Measurements from ENCODE around the gene ETV5. TPM values are rescaled to one million over a fixed set of nuclear protein-coding genes. Genes with fewer than 3 reads are reported as not detected.

ETV5 gene
- total and polyA plus RNA-seq, 10 of the 15 experiments (the other 5 are each of a cell fraction or from before 2014, with no cell fraction given) = 5.0 to 18.4 (median 7.4) TPM

- ChIA-PET POLR2A (no interaction called here), RAD21 (ENCODE audit: unreplicated experiment) (no interaction called here), CTCF (interaction anchor here (1.4 kb wide), 1 partner anchor 21 kb away, joined by 4 read pairs; no protein-coding TSS in a partner anchor), SMC1A (ENCODE audit: uncharacterized antibody, unreplicated experiment) (no interaction called here)
- 58% methylated on average over 5 of the region's 5 CpGs for WGBS (ENCODE audit: insufficient coverage, insufficient replicate concordance, low lambda C conversion rate, missing lambda C conversion rate)
- H3K4me3 ChIP-seq = no peak overlapping the region
- no peaks in the 10 kb centered on the region for H4K20me1 ChIP-seq (ENCODE audit: control insufficient read depth, insufficient read depth)
- no peaks in the 10 kb centered on the region for H3K36me3 ChIP-seq (ENCODE audit: control insufficient read depth in 2 of 2, insufficient read depth in 2 of 2, low read length in 1 of 2)
- H3K9ac ChIP-seq (ENCODE audit: control insufficient read depth, insufficient read depth, low read length) = no peak overlapping the region
- FAIRE-seq (no peak), DNase-seq (ENCODE audit: low read depth, low spot score) (no peak), ATAC-seq (no peak)
- BruUV-seq (replicated peaks) = no TSS peak
- H2AFZ ChIP-seq (ENCODE audit: control insufficient read depth, low read depth, low read length) = no peak overlapping the region
- no peak overlapping the region for H3K4me2 ChIP-seq (ENCODE audit: control insufficient read depth, insufficient read depth)
- H3K27me3 ChIP-seq (replicated peaks in 1 of 2; ENCODE audit: control insufficient read depth in 2 of 2, insufficient read depth in 2 of 2, low read length in 1 of 2) = no peaks in the 10 kb centered on the region
- no peaks in the 10 kb centered on the region for H3K9me3 ChIP-seq (replicated peaks; ENCODE audit: control insufficient read depth, insufficient read depth, low read length)
- H3K27ac ChIP-seq (ENCODE audit: control insufficient read depth, insufficient read depth) = no peak overlapping the region
- intact Hi-C loops (cut with micrococcal nuclease; ENCODE audit: unreplicated experiment) = no loop called here
- H3K79me2 ChIP-seq (ENCODE audit: control insufficient read depth, insufficient read depth, low read length) = no peaks in the 10 kb centered on the region
- in situ Hi-C loops (cut with MboI) = no loop called here
- no peaks in the 10 kb centered on the region for H3K4me1 ChIP-seq (ENCODE audit: control insufficient read depth, insufficient read depth, low read length)
- TF ChIP-seq EED (IDR thresholded peaks at IDR 0.05; ENCODE audit: low read depth) = no peak
- no peak for TF ChIP-seq ESRRA (IDR thresholded peaks at IDR 0.05; ENCODE audit: low read length)
- TF ChIP-seq RUNX3 (IDR thresholded peaks at IDR 0.05; ENCODE audit: low read length) = no peak
- no peak for TF ChIP-seq SIN3A (IDR thresholded peaks at IDR 0.05; ENCODE audit: low read depth, low read length)
- TF ChIP-seq CHD2 (IDR thresholded peaks at IDR 0.05; ENCODE audit: borderline replicate concordance, low read depth, low read length) = no peak
Measured at GRCh38 chr3:186124592-186124991, 15.7 kb upstream of the ETV5 start.

- Histone ChIP-seq H3K27me3 (replicated peaks in 1 of 2; ENCODE audit: control insufficient read depth in 2 of 2, insufficient read depth in 2 of 2, low read length in 1 of 2) (peaks cover 0 to 2% of the 10 kb centered on the region in 2 experiments; a peak in 1 of 4 replicates), H2AFZ (ENCODE audit: control insufficient read depth, low read depth, low read length) (no peak overlapping the region), H3K4me3 (no peak overlapping the region), H3K9ac (ENCODE audit: control insufficient read depth, insufficient read depth, low read length) (no peak overlapping the region), H3K27ac (ENCODE audit: control insufficient read depth, insufficient read depth) (no peak overlapping the region), H3K4me2 (ENCODE audit: control insufficient read depth, insufficient read depth) (no peak overlapping the region), H3K36me3 (ENCODE audit: control insufficient read depth in 2 of 2, insufficient read depth in 2 of 2, low read length in 1 of 2) (no peaks in the 10 kb centered on the region), H3K9me3 (replicated peaks; ENCODE audit: control insufficient read depth, insufficient read depth, low read length) (no peaks in the 10 kb centered on the region), H3K4me1 (ENCODE audit: control insufficient read depth, insufficient read depth, low read length) (no peaks in the 10 kb centered on the region), H4K20me1 (ENCODE audit: control insufficient read depth, insufficient read depth) (no peaks in the 10 kb centered on the region), H3K79me2 (ENCODE audit: control insufficient read depth, insufficient read depth, low read length) (no peaks in the 10 kb centered on the region)
- no TSS peak for BruUV-seq (replicated peaks)
- SMC1A ChIA-PET (ENCODE audit: uncharacterized antibody, unreplicated experiment) = no interaction called here
- RAD21 ChIA-PET (ENCODE audit: unreplicated experiment) = interaction anchor here (0.6 kb wide), 1 partner anchor 371 kb away, joined by 3 read pairs; no protein-coding TSS in a partner anchor
- POLR2A ChIA-PET = interaction anchor here (0.6 kb wide), 1 partner anchor 411 kb away, joined by 4 read pairs; no protein-coding TSS in a partner anchor
- intact Hi-C loops (cut with micrococcal nuclease; ENCODE audit: unreplicated experiment) = no loop called here
- in situ Hi-C loops (cut with MboI) = no loop called here
- FAIRE-seq (no peak), ATAC-seq (no peak), DNase-seq (ENCODE audit: low read depth, low spot score) (no peak)
- 42% methylated on average over 5 of the region's 5 CpGs for WGBS (ENCODE audit: insufficient coverage, insufficient replicate concordance, low lambda C conversion rate, missing lambda C conversion rate)
- CTCF ChIA-PET = interaction anchor here (0.7 to 1.8 kb wide), 3 partner anchors 178 to 243 kb away, joined by 3 to 6 read pairs (median 4); no protein-coding TSS in a partner anchor
- no peak for TF ChIP-seq NFYA (IDR thresholded peaks at IDR 0.05; ENCODE audit: borderline replicate concordance, low read depth, low read length)
- TF ChIP-seq ATF2 (IDR thresholded peaks at IDR 0.05; ENCODE audit: low read length) = no peak
- no peak for TF ChIP-seq ZNF622 (IDR thresholded peaks at IDR 0.05)
- no peak for TF ChIP-seq YBX1 (IDR thresholded peaks at IDR 0.05)
- no peak for TF ChIP-seq ATF3 (IDR thresholded peaks at IDR 0.05; ENCODE audit: borderline replicate concordance, extremely low read depth, low read depth, low read length)
- TF ChIP-seq NFIC (IDR thresholded peaks at IDR 0.05; ENCODE audit: low read depth, low read length) = no peak
- TF ChIP-seq, protein P1, sequence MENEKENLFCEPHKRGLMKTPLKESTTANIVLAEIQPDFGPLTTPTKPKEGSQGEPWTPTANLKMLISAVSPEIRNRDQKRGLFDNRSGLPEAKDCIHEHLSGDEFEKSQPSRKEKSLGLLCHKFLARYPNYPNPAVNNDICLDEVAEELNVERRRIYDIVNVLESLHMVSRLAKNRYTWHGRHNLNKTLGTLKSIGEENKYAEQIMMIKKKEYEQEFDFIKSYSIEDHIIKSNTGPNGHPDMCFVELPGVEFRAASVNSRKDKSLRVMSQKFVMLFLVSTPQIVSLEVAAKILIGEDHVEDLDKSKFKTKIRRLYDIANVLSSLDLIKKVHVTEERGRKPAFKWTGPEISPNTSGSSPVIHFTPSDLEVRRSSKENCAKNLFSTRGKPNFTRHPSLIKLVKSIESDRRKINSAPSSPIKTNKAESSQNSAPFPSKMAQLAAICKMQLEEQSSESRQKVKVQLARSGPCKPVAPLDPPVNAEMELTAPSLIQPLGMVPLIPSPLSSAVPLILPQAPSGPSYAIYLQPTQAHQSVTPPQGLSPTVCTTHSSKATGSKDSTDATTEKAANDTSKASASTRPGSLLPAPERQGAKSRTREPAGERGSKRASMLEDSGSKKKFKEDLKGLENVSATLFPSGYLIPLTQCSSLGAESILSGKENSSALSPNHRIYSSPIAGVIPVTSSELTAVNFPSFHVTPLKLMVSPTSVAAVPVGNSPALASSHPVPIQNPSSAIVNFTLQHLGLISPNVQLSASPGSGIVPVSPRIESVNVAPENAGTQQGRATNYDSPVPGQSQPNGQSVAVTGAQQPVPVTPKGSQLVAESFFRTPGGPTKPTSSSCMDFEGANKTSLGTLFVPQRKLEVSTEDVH (IDR thresholded peaks at IDR 0.05; ENCODE audit: low read depth, partially characterized antibody) = no peak
- no peak for TF ChIP-seq ZBED1 (IDR thresholded peaks at IDR 0.05; ENCODE audit: borderline replicate concordance)
- TF ChIP-seq DPF2 (IDR thresholded peaks at IDR 0.05) = no peak
- TF ChIP-seq PAX8 (IDR thresholded peaks at IDR 0.05) = no peak
- no peak for TF ChIP-seq ZNF24 (IDR thresholded peaks at IDR 0.05)
Measured at GRCh38 chr3:186123012-186123411, 14.1 kb upstream of the ETV5 start.

Measured in GM12878 (cell line).